Neutrophil (primary cell): Measurements from ENCODE around the gene BRF1.

Experiments used
- H3K27ac ChIP-seq: fragments of 200-600 bp; sonication (generic); 2 replicates; pipeline ENCODE4 v1.5.1; 2016; ENCODE audit warnings: mild to moderate bottlenecking, moderate library complexity
- H3K27me3 ChIP-seq: fragments of 200-600 bp; sonication (generic); 2 replicates; pipeline ENCODE4 v1.6.0; 2016; ENCODE audit warnings: mild to moderate bottlenecking
- H3K36me3 ChIP-seq: fragments of 200-600 bp; sonication (generic); 2 replicates; pipeline ENCODE4 v1.5.1; 2017
- H3K4me1 ChIP-seq, 2 experiments: fragments of 200-600 bp in 1 of 2; sonication (generic) in 1 of 2; 1 replicate in 1 of 2; 2 replicates in 1 of 2; pipeline versions ENCODE4 v1.5.1 to v1.6.1; 2013 to 2016; ENCODE audit warnings: low read depth in 1 of 2, low read length in 1 of 2, mild to moderate bottlenecking in 1 of 2, moderate library complexity in 1 of 2; ENCODE audit not compliant: control insufficient read depth in 1 of 2, insufficient read depth in 1 of 2
- H3K4me3 ChIP-seq, 2 experiments: fragments of 200-600 bp in 1 of 2; sonication (generic) in 1 of 2; 1 replicate in 1 of 2; 2 replicates in 1 of 2; pipeline ENCODE4 v1.5.1; 2013 to 2016; ENCODE audit warnings: low read depth in 1 of 2, low read length in 1 of 2, mild to moderate bottlenecking in 1 of 2, moderate library complexity in 1 of 2
- H3K9me3 ChIP-seq: fragments of 200-600 bp; sonication (generic); 2 replicates; pipeline ENCODE4 v1.5.1; 2016
- CTCF ChIP-seq: fragments of 200-600 bp; sonication (generic); IDR thresholded peaks from 2 replicates; pipeline ENCODE4 v1.5.1; 2016; ENCODE audit warnings: antibody characterized with exemption

Gene BRF1

DNA sequence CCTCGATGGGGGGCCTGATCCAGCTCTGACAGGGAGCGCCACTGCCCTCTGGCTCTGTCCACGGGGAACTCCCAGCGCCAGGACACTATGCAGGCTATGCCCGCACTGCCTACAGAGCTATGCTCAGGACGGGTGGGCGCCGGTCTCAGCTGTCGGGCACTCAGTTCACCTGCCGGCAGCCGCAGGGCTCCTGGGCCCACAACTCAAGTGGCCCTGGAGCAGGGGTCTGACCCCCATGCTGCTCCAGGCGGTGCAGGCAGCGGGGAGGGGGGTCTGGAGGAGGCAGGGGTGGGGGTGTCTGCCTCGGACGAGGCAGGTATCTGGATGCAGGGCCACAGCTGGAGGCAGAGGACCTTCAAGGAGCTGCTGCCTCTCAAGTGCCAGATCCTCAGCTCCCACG is 91.2 kb downstream of the BRF1 start:
- H3K27me3 ChIP-seq: peaks cover 14% of the 10 kb centered on the region
- H3K4me1 ChIP-seq: no peaks in the 10 kb centered on the region
- no peak overlapping the region for H3K27ac ChIP-seq
- peaks cover 23% of the 10 kb centered on the region for H3K36me3 ChIP-seq
- no peak for TF ChIP-seq CTCF
- no peak overlapping the region for H3K4me3 ChIP-seq
- H3K9me3 ChIP-seq: no peaks in the 10 kb centered on the region

GRCh38 chr14:105209091-105209490 is 91.7 kb downstream of the BRF1 start:
- H3K4me1 ChIP-seq: no peaks in the 10 kb centered on the region
- no peak overlapping the region for H3K4me3 ChIP-seq
- H3K9me3 ChIP-seq: no peaks in the 10 kb centered on the region
- H3K27ac ChIP-seq: no peak overlapping the region
- H3K27me3 ChIP-seq: peaks cover 20% of the 10 kb centered on the region
- peaks cover 23% of the 10 kb centered on the region for H3K36me3 ChIP-seq
- TF ChIP-seq CTCF: no peak

GRCh38 chr14:105208738-105209075 is 92.1 kb downstream of the BRF1 start:
- Histone ChIP-seq H3K27me3 (peaks cover 24% of the 10 kb centered on the region), H3K36me3 (peaks cover 23% of the 10 kb centered on the region), H3K27ac (no peak overlapping the region), H3K4me3 (no peak overlapping the region), H3K9me3 (no peaks in the 10 kb centered on the region), H3K4me1 (no peaks in the 10 kb centered on the region)
- TF ChIP-seq CTCF: no peak

DNA sequence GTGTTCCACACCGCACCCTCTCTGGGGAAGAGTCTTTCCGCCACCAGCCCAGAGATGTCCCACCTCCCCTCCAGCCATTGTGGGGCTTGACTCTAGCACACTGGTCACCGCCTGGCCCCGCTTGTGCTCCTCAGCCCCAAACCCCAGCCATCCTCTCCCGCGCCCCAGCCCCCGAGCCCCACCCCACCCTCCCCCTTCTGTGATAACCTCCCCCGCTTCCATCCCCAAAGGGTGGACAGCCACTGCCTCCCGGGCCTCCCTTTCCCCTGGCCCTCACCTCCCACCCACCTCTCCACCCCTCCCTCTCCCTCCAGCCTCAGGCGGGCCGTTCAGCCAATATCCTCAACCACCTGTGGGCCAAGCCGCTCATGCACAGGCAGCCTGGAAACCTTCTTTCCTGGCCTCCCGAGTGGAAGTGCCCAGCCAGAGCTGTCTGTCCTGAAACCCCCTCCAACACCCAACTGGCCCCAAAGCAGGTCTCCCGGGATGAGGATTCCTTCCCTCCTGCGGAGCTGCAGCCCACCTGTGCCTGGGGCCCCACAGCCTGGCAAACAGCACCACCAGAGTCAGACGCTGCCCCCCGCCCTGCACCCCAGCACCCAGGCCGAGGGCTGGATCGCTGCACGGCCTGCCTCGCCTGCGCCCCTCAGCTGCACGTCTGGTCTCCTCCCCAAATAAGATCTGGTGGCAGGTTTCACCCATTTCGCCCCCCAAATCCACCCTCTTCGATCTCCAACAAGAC is 92.6 kb downstream of the BRF1 start:
- Histone ChIP-seq H3K4me3 (no peak overlapping the region), H3K4me1 (peaks cover 0 to 1% of the 10 kb centered on the region in 2 experiments), H3K9me3 (no peaks in the 10 kb centered on the region), H3K27me3 (peaks cover 29% of the 10 kb centered on the region), H3K27ac (no peak overlapping the region), H3K36me3 (peaks cover 23% of the 10 kb centered on the region)
- TF ChIP-seq CTCF: no peak

- Histone ChIP-seq H3K36me3 (peaks cover 21% of the 10 kb centered on the region), H3K4me3 (no peak overlapping the region), H3K27me3 (peaks cover 32% of the 10 kb centered on the region), H3K9me3 (no peaks in the 10 kb centered on the region), H3K27ac (no peak overlapping the region), H3K4me1 (peaks cover 0 to 4% of the 10 kb centered on the region in 2 experiments)
- TF ChIP-seq CTCF: no peak
These were observed 93.3 kb downstream of the BRF1 start for GRCh38 chr14:105207460-105207901.
